IMR-90 (cell line): ENCODE results near the gene TAB2.

Experiments
- CEBPB ChIP-seq: IDR thresholded peaks from 2 replicates; pipeline ENCODE4 v1.6.1; 2012; ENCODE audit warnings: low read depth, low read length, improper control_type of control experiment
- POLR2A ChIP-seq: IDR thresholded peaks from 2 replicates; pipeline ENCODE4 v1.6.1; 2012; ENCODE audit warnings: mild to moderate bottlenecking, low read depth, low read length
- RAD21 ChIP-seq: IDR thresholded peaks from 2 replicates; pipeline ENCODE4 v1.6.1; 2012; ENCODE audit warnings: low read length, improper control_type of control experiment
- SMC3 ChIP-seq: fragments of 150-350 bp; IDR thresholded peaks from 2 replicates; pipeline ENCODE4 v1.6.1; 2016; ENCODE audit warnings: low read depth, mild to moderate bottlenecking, antibody characterized with exemption, low read length, moderate library complexity
- TF ChIP-seq, protein P1 (sequence below): conservative IDR thresholded peaks from 2 replicates; pipeline ENCODE4 v1.5.1; 2012; ENCODE audit warnings: mild to moderate bottlenecking, low read depth, low read length, improper control_type of control experiment
- TF ChIP-seq, protein P2 (sequence below): fragments of 150-350 bp; IDR thresholded peaks from 2 replicates; pipeline ENCODE4 v1.6.1; 2017; ENCODE audit warnings: mild to moderate bottlenecking, antibody characterized with exemption, low read length, low read depth

DNA sequence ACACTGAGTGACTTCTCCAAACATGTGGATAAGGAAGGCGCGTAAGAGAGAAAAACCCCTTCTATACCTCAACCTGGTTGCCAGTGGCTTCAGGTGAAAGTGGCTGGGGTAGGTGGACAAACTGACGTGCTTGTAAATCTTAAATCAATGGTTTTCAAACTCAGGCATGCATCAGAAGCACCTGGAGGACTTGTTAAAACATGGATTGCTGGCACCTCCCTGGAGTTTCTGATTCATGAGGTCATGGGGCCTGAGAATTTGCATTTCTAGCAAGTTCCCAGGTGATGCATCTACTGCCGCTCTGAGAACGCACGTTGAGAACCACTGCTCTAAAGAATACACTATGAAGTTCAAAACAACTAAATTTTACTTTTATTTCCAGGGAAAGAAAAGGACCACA is 31.9 kb upstream of the TAB2 start:
- TF ChIP-seq CEBPB, result no peak
- TF ChIP-seq RAD21, result no peak
- no peak for TF ChIP-seq SMC3
- TF ChIP-seq, protein P1, sequence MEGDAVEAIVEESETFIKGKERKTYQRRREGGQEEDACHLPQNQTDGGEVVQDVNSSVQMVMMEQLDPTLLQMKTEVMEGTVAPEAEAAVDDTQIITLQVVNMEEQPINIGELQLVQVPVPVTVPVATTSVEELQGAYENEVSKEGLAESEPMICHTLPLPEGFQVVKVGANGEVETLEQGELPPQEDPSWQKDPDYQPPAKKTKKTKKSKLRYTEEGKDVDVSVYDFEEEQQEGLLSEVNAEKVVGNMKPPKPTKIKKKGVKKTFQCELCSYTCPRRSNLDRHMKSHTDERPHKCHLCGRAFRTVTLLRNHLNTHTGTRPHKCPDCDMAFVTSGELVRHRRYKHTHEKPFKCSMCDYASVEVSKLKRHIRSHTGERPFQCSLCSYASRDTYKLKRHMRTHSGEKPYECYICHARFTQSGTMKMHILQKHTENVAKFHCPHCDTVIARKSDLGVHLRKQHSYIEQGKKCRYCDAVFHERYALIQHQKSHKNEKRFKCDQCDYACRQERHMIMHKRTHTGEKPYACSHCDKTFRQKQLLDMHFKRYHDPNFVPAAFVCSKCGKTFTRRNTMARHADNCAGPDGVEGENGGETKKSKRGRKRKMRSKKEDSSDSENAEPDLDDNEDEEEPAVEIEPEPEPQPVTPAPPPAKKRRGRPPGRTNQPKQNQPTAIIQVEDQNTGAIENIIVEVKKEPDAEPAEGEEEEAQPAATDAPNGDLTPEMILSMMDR, result no peak
- TF ChIP-seq, protein P2, sequence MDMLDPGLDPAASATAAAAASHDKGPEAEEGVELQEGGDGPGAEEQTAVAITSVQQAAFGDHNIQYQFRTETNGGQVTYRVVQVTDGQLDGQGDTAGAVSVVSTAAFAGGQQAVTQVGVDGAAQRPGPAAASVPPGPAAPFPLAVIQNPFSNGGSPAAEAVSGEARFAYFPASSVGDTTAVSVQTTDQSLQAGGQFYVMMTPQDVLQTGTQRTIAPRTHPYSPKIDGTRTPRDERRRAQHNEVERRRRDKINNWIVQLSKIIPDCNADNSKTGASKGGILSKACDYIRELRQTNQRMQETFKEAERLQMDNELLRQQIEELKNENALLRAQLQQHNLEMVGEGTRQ, result no peak
- no peak for TF ChIP-seq POLR2A
